Measurements from ENCODE around the gene ZGPAT.
"Not testable (repeated sequence)": the region's sequence is repeated elsewhere in the genome, so short reads cannot be mapped to it uniquely, and the experiment has no call there.

ZGPAT gene

GRCh38 chr20:63667858-63668257 lies 40.0 kb upstream of the ZGPAT start:
- no peaks in the 10 kb centered on the region for H3K4me1 Mint-ChIP-seq (ENCODE audit: low read depth)
- no peak overlapping the region for H3K27ac Mint-ChIP-seq
- no peak for DNase-seq (ENCODE audit: low spot score)
- no peaks in the 10 kb centered on the region for H3K9me3 Mint-ChIP-seq
- H3K36me3 Mint-ChIP-seq (ENCODE audit: low read depth) = peaks cover 18% of the 10 kb centered on the region
- H3K4me3 Mint-ChIP-seq = no peak overlapping the region
- no peaks in the 10 kb centered on the region for H3K27me3 Mint-ChIP-seq (ENCODE audit: low read depth)

GRCh38 chr20:63668351-63668750 lies 39.5 kb upstream of the ZGPAT start:
- Mint-ChIP-seq H3K27ac (no peak overlapping the region), H3K9me3 (no peaks in the 10 kb centered on the region), H3K4me1 (ENCODE audit: low read depth) (no peaks in the 10 kb centered on the region), H3K36me3 (ENCODE audit: low read depth) (peaks cover 18% of the 10 kb centered on the region), H3K4me3 (no peak overlapping the region), H3K27me3 (ENCODE audit: low read depth) (no peaks in the 10 kb centered on the region)
- no peak for DNase-seq (ENCODE audit: low spot score)

- H3K27ac Mint-ChIP-seq; DNase-seq (ENCODE audit: low spot score); H3K9me3 Mint-ChIP-seq; H3K4me3 Mint-ChIP-seq; H3K4me1 Mint-ChIP-seq (ENCODE audit: low read depth); H3K27me3 Mint-ChIP-seq (ENCODE audit: low read depth): not testable (repeated sequence)
- H3K36me3 Mint-ChIP-seq (ENCODE audit: low read depth) = peaks cover 27% of the 10 kb centered on the region
Observed at GRCh38 chr20:63671695-63672094, 36.1 kb upstream of the ZGPAT start.

- Mint-ChIP-seq H3K4me3 (no peak overlapping the region), H3K4me1 (ENCODE audit: low read depth) (no peaks in the 10 kb centered on the region), H3K36me3 (ENCODE audit: low read depth) (peaks cover 21% of the 10 kb centered on the region), H3K9me3 (no peaks in the 10 kb centered on the region), H3K27me3 (ENCODE audit: low read depth) (no peaks in the 10 kb centered on the region), H3K27ac (no peak overlapping the region)
- no peak for DNase-seq (ENCODE audit: low spot score)
Observed at GRCh38 chr20:63672666-63673065, 35.2 kb upstream of the ZGPAT start.

- Mint-ChIP-seq H3K4me3 (no peak overlapping the region), H3K9me3 (no peaks in the 10 kb centered on the region), H3K36me3 (ENCODE audit: low read depth) (peaks cover 16% of the 10 kb centered on the region), H3K27ac (no peak overlapping the region), H3K27me3 (ENCODE audit: low read depth) (no peaks in the 10 kb centered on the region), H3K4me1 (ENCODE audit: low read depth) (no peaks in the 10 kb centered on the region)
- no peak for DNase-seq (ENCODE audit: low spot score)
Observed at GRCh38 chr20:63673951-63674350, 33.9 kb upstream of the ZGPAT start.

- Mint-ChIP-seq H3K27me3 (ENCODE audit: low read depth) (no peaks in the 10 kb centered on the region), H3K9me3 (no peaks in the 10 kb centered on the region), H3K4me3 (no peak overlapping the region), H3K4me1 (ENCODE audit: low read depth) (no peaks in the 10 kb centered on the region), H3K27ac (no peak overlapping the region), H3K36me3 (ENCODE audit: low read depth) (peaks cover 11% of the 10 kb centered on the region)
- no peak for DNase-seq (ENCODE audit: low spot score)
Observed at GRCh38 chr20:63675681-63676368, 32.0 kb upstream of the ZGPAT start.

GRCh38 chr20:63678071-63678470 lies 29.8 kb upstream of the ZGPAT start:
- Mint-ChIP-seq H3K36me3 (ENCODE audit: low read depth) (peaks cover 11% of the 10 kb centered on the region), H3K27ac (no peak overlapping the region), H3K9me3 (no peaks in the 10 kb centered on the region), H3K4me1 (ENCODE audit: low read depth) (no peaks in the 10 kb centered on the region), H3K4me3 (no peak overlapping the region), H3K27me3 (ENCODE audit: low read depth) (no peaks in the 10 kb centered on the region)
- no peak for DNase-seq (ENCODE audit: low spot score)

- Mint-ChIP-seq H3K9me3 (no peaks in the 10 kb centered on the region), H3K27ac (no peak overlapping the region), H3K36me3 (ENCODE audit: low read depth) (peaks cover 12% of the 10 kb centered on the region), H3K4me1 (ENCODE audit: low read depth) (no peaks in the 10 kb centered on the region), H3K4me3 (no peak overlapping the region), H3K27me3 (ENCODE audit: low read depth) (no peaks in the 10 kb centered on the region)
- no peak for DNase-seq (ENCODE audit: low spot score)
Observed at GRCh38 chr20:63678667-63679465, 29.0 kb upstream of the ZGPAT start.

- Mint-ChIP-seq H3K4me3 (no peak overlapping the region), H3K36me3 (ENCODE audit: low read depth) (peaks cover 14% of the 10 kb centered on the region), H3K27ac (no peak overlapping the region), H3K27me3 (ENCODE audit: low read depth) (no peaks in the 10 kb centered on the region), H3K9me3 (no peaks in the 10 kb centered on the region), H3K4me1 (ENCODE audit: low read depth) (no peaks in the 10 kb centered on the region)
- DNase-seq (ENCODE audit: low spot score) = no peak
Observed at GRCh38 chr20:63679799-63680305, 28.0 kb upstream of the ZGPAT start.

GRCh38 chr20:63680427-63680826 lies 27.4 kb upstream of the ZGPAT start:
- peaks cover 14% of the 10 kb centered on the region for H3K36me3 Mint-ChIP-seq (ENCODE audit: low read depth)
- no peaks in the 10 kb centered on the region for H3K9me3 Mint-ChIP-seq
- H3K4me1 Mint-ChIP-seq (ENCODE audit: low read depth) = no peaks in the 10 kb centered on the region
- no peak overlapping the region for H3K27ac Mint-ChIP-seq
- H3K27me3 Mint-ChIP-seq (ENCODE audit: low read depth) = no peaks in the 10 kb centered on the region
- H3K4me3 Mint-ChIP-seq = no peak overlapping the region
- no peak for DNase-seq (ENCODE audit: low spot score)

GRCh38 chr20:63680857-63681608 lies 26.8 kb upstream of the ZGPAT start:
- no peak overlapping the region for H3K4me3 Mint-ChIP-seq

GRCh38 chr20:63681609-63682142 lies 26.2 kb upstream of the ZGPAT start:
- H3K27me3 Mint-ChIP-seq (ENCODE audit: low read depth) = no peaks in the 10 kb centered on the region
- H3K27ac Mint-ChIP-seq = no peak overlapping the region
- H3K4me1 Mint-ChIP-seq (ENCODE audit: low read depth) = no peaks in the 10 kb centered on the region
- H3K4me3 Mint-ChIP-seq = no peak overlapping the region
- H3K36me3 Mint-ChIP-seq (ENCODE audit: low read depth) = peaks cover 5% of the 10 kb centered on the region
- H3K9me3 Mint-ChIP-seq = no peaks in the 10 kb centered on the region
- no peak for DNase-seq (ENCODE audit: low spot score)

More at GRCh38 chr20:63680857-63681608, 26.8 kb upstream of the ZGPAT start:
- Mint-ChIP-seq H3K9me3 (no peaks in the 10 kb centered on the region), H3K4me1 (ENCODE audit: low read depth) (no peaks in the 10 kb centered on the region), H3K27ac (no peak overlapping the region), H3K27me3 (ENCODE audit: low read depth) (no peaks in the 10 kb centered on the region), H3K36me3 (ENCODE audit: low read depth) (peaks cover 9% of the 10 kb centered on the region)
- DNase-seq (ENCODE audit: low spot score) = no peak

- H3K4me3 Mint-ChIP-seq = no peak overlapping the region
- no peaks in the 10 kb centered on the region for H3K4me1 Mint-ChIP-seq (ENCODE audit: low read depth)
- H3K27ac Mint-ChIP-seq = no peak overlapping the region
- no peaks in the 10 kb centered on the region for H3K9me3 Mint-ChIP-seq
- H3K36me3 Mint-ChIP-seq (ENCODE audit: low read depth) = peaks cover 5% of the 10 kb centered on the region
- H3K27me3 Mint-ChIP-seq (ENCODE audit: low read depth) = no peaks in the 10 kb centered on the region
- no peak for DNase-seq (ENCODE audit: low spot score)
Observed at GRCh38 chr20:63682384-63683139, 25.3 kb upstream of the ZGPAT start.

Data from T-helper 2 cell treated with Interferon-gamma antibody and Interleukin-4, amounts not matched to agents 5 μg/mL and 100 μg/mL, for 36 hours (primary cell).